22Rv1 (cell line): Measurements from ENCODE around the gene APBA1.

ENCODE experiments used
- CTCF ChIP-seq: fragments of 450-650 bp; IDR thresholded peaks from 2 replicates; pipeline ENCODE4 v1.5.1; 2017; ENCODE audit warnings: mild to moderate bottlenecking
- ZFX ChIP-seq: fragments of 450-650 bp; IDR thresholded peaks from 2 replicates; pipeline ENCODE4 v1.6.1; 2017; ENCODE audit warnings: antibody characterized with exemption, borderline replicate concordance

GRCh38 chr9:69637193-69637816 lies 34.9 kb downstream of the APBA1 start:
- TF ChIP-seq CTCF (no peak), ZFX (no peak)
